Stimulated activated CD4-positive, alpha-beta T cell treated with anti-CD3 and anti-CD28 coated beads, TNF-alpha, amount 100 ng/mL, for 4 hours (primary cell): ENCODE data around the gene ARHGAP11A.

Experiments used
- DNase-seq, 3 experiments: peaks; one replicate each; pipeline ENCODE4 v3.0.0-alpha.2; 2020; ENCODE audit warnings: low read depth in 3 of 3

ARHGAP11A gene

DNA sequence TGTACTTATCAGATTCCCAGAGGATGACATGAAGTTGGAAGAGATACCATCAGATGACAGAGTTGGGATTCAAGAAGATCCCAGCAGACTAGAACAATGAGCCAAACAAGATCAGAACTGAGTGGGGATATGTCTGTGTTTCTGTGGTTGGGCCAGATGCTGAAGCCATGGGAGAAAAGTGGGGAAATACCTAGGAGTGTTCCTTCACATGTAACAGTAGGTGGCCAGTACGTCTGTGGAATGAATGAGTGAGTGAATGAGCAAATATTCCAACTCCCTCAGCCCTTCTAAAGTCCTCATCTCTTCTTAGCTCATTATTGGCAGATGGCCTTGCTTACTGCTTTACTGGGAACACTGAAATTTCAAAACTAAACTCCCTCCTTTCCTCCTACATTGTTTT lies 70.3 kb downstream of the ARHGAP11A start:
- no peak for DNase-seq

DNA sequence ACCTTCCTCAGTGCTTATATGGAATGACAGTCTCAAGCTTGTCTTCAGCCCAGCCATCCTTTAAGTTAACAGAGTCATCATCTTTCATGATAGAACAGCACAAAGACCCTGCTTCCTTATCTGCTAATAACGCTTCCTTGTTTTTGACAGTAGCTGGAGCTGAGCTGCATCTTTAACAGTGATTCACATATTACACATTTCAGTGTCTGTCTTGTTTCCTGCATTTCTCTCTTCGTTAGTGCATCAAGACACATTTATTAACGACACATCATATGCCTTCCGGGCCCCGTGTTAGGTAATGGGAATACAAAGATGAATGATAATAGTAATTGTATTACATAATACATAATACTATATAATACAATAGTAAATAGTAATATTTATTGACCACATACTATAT lies 72.3 kb downstream of the ARHGAP11A start:
- no peak for DNase-seq

DNA sequence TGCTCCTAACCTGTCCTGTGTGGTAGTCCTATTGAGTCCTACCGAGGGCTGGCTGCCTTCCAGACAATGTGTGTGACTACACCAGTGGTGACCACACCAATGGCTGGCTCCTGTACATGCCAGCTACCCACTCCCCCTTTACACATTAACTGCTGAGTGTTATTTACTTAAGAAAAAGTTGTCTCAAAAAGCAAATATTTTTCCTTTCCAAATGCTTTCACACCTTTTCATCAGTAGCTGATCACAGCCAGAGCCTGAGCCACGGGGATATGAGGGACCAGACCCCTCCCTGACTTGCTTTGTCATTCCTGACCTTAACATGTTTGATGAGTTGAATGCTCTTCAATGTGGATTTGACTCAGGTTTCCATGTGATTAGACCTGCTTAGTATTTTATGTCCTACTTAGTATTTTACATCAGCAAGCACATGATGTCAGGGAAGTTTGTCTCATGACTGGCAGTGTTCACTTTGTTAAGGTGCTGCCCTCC lies 72.9 kb downstream of the ARHGAP11A start:
- no peak for DNase-seq
